ENCODE results near the gene TOR4A.
A peak's percentile ranks its signal among the peaks of the same experiment; 100 is the strongest.
"Not testable (repeated sequence)": the region's sequence is repeated elsewhere in the genome, so short reads cannot be mapped to it uniquely, and the experiment has no call there.

TOR4A gene

GRCh38 chr9:137253717-137254623, 23.6 kb upstream of the TOR4A start:
- peak; percentile 71 for DNase-seq (ENCODE audit: low spot score)

DNA sequence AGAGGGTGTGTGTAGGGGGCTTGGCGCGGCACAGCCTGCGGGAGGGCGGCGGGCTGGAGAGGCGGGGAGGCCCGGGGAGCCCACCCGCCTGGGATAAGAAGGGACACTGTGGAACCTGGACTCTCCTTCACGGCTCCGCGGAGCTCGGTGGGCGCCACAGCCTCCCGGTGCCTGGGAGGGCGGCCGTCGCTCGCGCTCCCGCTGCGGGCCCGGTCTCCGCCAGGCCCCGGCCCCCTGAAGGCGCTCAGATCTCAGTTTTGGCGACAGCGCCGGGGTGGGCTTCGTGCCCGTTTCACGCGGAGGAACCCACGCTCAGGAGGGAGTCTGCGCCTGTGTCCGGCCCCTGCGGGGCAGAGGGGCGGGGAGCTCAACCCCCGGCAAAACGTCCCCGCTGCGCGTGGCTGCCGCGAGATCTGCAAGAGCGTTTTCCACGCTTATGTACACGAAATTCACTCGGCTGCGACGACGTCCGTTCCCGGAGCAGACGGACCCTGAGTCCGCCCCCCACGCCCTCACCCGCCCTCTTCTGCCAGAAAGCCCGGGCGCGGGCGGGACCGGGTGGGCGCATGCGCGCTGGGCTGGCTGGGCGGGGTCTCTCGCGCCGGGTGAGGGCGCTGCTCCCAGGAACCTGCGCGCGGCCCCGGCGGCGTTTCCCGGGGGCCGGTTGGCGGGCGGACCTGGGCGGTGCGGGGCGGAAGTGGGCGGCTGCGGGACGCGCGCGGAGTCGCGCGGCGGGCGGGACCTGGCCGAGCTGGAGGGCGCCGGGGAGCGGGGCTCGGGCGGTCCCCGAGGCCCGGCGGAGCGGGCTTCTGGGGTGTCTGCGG, 22.7 kb upstream of the TOR4A start, which contains the start of gene NELFB:
NELFB (plus strand) TSS at position 704 of the 824 bp plus-strand sequence.
- peak; percentile 97 for DNase-seq (ENCODE audit: low spot score)

GRCh38 chr9:137255448-137256114, 21.9 kb upstream of the TOR4A start:
- DNase-seq (ENCODE audit: low spot score): no peak

GRCh38 chr9:137256362-137256761, 21.2 kb upstream of the TOR4A start:
- no peak for DNase-seq (ENCODE audit: low spot score)

- no peak for DNase-seq (ENCODE audit: low spot score)
Observed at GRCh38 chr9:137256856-137257255, 20.7 kb upstream of the TOR4A start.

GRCh38 chr9:137262173-137262908, 15.2 kb upstream of the TOR4A start:
- DNase-seq (ENCODE audit: low spot score): not testable (repeated sequence)

- no peak for DNase-seq (ENCODE audit: low spot score)
Observed at GRCh38 chr9:137262909-137263285, 14.6 kb upstream of the TOR4A start.

GRCh38 chr9:137263506-137263905, 14.0 kb upstream of the TOR4A start:
- DNase-seq (ENCODE audit: low spot score): no peak

GRCh38 chr9:137264067-137264466, 13.5 kb upstream of the TOR4A start:
- no peak for DNase-seq (ENCODE audit: low spot score)

DNA sequence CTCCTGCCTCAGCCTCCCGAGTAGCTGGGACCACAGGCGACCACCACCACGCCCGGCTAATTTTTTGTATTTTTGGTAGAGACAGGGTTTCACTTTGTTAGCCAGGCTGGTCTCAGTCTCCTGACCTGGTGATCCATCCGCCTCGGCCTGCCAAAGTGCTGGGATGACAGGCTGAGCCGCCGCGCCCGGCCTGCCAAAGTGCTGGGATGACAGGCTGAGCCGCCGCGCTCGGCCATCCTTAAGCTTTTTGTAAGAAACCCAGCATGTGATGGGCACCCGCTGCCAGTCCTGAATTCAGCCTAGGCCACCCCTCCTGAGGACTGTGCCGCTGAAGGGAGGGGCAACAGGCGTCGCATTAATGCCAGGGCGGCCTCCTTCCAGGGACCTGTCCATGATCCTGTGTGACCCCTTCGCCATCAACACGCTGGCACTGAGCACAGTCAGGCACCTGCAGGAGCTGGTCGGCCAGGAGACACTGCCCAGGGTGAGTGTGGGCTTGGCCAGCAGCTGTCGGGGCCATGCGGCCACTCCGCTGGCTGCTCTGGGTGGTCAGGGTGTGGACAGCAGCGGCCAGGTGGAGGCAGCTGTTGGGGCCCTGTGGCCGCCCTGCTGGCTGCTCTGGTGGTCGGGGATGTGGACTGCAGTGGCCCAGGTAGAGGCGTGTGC, 11.9 kb upstream of the TOR4A start:
- no peak for DNase-seq (ENCODE audit: low spot score)

GRCh38 chr9:137266162-137266527, 11.4 kb upstream of the TOR4A start:
- no peak for DNase-seq (ENCODE audit: low spot score)

GRCh38 chr9:137266585-137267453, 10.7 kb upstream of the TOR4A start:
- DNase-seq (ENCODE audit: low spot score): no peak

GRCh38 chr9:137267933-137268355, 9.6 kb upstream of the TOR4A start:
- DNase-seq (ENCODE audit: low spot score): no peak

DNA sequence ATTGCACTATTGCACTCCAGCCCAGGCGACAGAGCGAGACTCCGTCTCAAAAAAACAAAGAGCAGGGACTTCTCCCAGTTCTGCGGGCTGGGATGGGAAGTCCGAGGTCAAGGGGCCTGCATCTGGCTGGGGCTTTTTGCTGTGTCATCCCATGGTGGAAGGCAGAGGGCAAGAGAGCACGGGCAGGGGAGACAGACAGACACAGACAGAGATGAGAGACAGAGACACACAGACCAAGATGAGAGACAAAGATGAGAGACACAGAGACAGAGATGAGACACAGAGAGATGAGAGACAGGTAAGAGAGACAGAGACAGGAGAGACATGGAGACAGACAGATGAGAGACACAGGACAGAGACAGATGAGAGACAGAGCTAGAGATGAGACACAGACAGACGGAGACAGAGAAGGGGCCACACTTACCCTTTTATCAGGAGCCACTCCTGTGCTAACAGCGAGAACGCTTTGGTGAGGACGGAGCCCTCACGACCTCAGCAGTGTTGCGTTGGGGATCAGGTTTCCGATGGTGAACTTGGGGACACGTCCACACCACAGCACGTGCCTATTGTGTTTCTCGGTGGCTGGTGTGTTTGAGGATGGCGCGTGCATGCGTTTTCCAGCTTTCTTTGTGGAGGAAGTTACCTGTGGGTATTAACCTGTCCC, 8.9 kb upstream of the TOR4A start:
- no peak for DNase-seq (ENCODE audit: low spot score)

DNA sequence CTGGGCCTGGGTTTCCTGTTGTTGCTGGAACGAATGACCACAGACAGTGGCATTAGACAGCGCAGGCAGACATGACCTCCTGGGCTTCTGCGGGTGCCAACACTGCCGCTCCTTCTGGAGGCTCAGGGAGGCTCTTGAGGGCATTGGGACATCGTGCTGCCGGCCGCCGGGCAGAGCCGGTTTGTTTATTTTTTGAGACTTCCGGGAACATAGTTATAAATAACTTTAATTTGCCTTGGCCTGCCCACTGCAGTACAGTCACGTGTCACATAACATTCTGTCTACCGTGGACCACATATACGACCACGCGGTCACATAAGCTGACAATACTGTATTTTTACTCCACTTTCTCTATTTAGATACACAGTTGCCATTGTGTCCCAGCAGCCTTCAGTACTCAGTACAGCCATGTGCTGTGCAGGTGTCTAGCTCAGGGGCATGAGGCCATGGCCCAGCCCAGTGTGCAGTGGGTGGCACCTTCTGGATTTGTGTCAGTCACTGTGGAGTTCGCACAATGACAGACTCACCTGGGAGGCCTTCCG, 8.2 kb upstream of the TOR4A start:
- no peak for DNase-seq (ENCODE audit: low spot score)

DNA sequence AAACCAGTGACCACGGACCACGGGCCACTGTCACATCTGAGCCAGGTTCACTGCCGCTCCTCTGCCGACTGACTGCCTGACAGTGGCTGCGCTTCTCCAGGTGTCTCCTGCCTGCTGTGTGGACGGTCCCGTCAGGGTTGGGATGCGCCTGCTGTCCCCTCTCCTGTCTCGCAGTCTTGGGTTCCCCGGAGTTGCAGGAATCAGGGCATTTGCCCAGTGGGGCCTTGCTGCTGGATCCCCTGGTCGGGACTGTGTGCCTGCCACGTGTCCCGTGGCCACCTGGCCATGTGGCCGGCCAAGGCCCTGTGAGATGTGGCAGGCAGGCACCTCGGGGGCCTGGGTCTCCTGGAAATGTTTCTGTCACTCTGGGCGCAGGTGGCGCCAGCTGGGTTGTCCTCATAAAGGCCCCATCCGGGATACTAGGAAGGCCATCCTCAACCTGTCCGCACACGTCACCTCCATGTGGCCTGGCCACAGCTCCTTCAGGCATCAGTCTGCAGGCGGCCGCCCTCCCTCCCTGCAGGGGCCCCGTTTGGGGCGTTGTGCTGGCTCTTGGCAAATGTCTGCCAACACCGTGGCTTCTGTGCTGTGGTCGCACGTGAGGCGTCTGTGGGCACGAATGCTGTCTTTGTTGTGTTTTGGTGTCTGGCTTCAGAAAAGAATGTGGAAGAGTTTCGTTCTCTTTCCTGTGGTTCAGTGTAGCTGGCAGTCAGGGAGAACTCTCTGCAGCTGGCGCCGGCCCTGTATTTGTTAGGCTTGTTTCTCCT, 6.4 kb upstream of the TOR4A start:
- no peak for DNase-seq (ENCODE audit: low spot score)

- DNase-seq (ENCODE audit: low spot score): no peak
Observed at GRCh38 chr9:137271696-137272076, 5.8 kb upstream of the TOR4A start.

DNA sequence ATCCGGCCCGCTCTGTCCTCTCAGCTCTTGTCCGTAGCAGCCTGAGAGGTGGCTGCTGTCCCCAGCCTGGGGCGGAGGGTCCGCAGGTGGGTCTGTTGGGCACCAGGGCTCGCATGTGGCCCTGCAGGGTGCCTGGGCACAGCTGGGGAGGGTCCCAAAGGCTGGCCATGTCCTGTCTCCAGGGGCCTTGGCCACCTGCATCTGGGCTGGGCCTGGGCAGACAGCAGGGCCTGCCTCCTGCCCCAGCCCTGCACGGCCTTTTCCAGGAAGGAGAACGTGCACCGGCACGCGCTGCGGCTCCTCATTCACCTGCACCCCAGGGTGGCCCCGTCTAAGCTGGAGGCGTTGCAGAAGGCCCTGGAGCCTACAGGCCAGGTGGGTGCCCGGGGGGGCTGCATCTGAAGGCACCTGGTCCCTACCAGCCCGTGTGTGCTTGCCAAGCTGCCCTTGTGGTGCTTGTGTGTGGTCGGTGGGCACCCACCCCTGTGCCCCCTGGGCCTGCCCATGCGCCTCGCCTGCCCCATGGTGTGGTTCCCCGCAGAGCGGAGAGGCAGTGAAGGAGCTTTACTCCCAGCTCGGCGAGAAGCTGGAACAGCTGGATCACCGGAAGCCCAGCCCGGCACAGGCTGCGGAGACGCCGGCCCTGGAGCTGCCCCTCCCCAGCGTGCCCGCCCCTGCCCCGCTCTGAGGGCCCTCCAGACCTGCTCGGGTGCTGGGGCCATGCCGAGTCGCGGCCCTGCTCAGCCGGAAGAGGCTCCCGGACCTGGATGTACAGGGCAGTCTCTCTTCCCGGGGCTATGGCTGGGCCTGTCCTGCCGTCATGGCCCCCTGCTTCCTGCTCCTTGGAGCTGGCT, 5.1 kb upstream of the TOR4A start:
- DNase-seq (ENCODE audit: low spot score): no peak
